Heart right ventricle (tissue), 16 donors: Measurements from ENCODE around the gene POLK. TPM values are rescaled to one million over a fixed set of nuclear protein-coding genes. Genes with fewer than 3 reads are reported as not detected.
"Not testable (repeated sequence)": the region's sequence is repeated elsewhere in the genome, so short reads cannot be mapped to it uniquely, and the experiment has no call there.

Experiments used
- ATAC-seq, 8 donors: fragments of 200-7000 bp; cut with Tn5 transposase; one replicate each; pipeline ENCODE4 v1.9.1; 2020; ENCODE audit warnings: mild to moderate bottlenecking in 8 of 8, moderate library complexity in 8 of 8, moderate number of reproducible peaks in 1 of 8
- DNase-seq, 2 donors: peaks; one replicate each; pipeline ENCODE4 v3.0.0-alpha.2; 2020
- H3K27ac ChIP-seq, 10 donors: fragments of 200-600 bp; sonication (generic) in 2 of 10; one replicate each; pipeline versions ENCODE4 v1.5.0 to v1.8.0; 2020 to 2022; ENCODE audit warnings: mild to moderate bottlenecking in 3 of 10
- H3K27me3 ChIP-seq, 7 donors: fragments of 200-600 bp; one replicate each; pipeline ENCODE4 v1.8.0; 2021 to 2022; ENCODE audit warnings: mild to moderate bottlenecking in 2 of 7
- H3K36me3 ChIP-seq, 9 donors: fragments of 200-600 bp; sonication (generic) in 1 of 9; one replicate each; pipeline versions ENCODE4 v1.5.0 to v1.8.0; 2020 to 2022; ENCODE audit warnings: mild to moderate bottlenecking in 2 of 9
- H3K4me1 ChIP-seq, 9 donors: fragments of 200-600 bp; sonication (generic) in 1 of 9; one replicate each; pipeline versions ENCODE4 v1.5.0 to v1.8.0; 2020 to 2022; ENCODE audit warnings: mild to moderate bottlenecking in 4 of 9
- H3K4me3 ChIP-seq, 10 donors: fragments of 200-600 bp; sonication (generic) in 2 of 10; one replicate each; pipeline versions ENCODE4 v1.5.0 to v1.8.0; 2020 to 2022; ENCODE audit warnings: mild to moderate bottlenecking in 7 of 10, moderate library complexity in 2 of 10
- H3K9me3 ChIP-seq, 11 donors: fragments of 200-600 bp in 10 of 11; sonication (generic) in 2 of 11; one replicate each; pipeline versions ENCODE4 v1.5.0 to v1.8.0; 2013 to 2022; ENCODE audit warnings: mild to moderate bottlenecking in 2 of 11, control low read depth in 1 of 11, moderate library complexity in 1 of 11
- CTCF ChIP-seq, 9 donors: fragments of 200-600 bp; sonication (generic) in 2 of 9; IDR thresholded peaks; one replicate each; pipeline versions ENCODE4 v1.5.0 to v1.8.0; 2021 to 2022; ENCODE audit warnings: antibody characterized with exemption in 9 of 9, mild to moderate bottlenecking in 5 of 9, moderate library complexity in 1 of 9
- WGBS, 2 donors: extraction: QIAGEN DNeasy Blood & Tissue Kit; methylation state at CpG; one replicate each; pipeline ENCODE4 v1.1.7; 2013; ENCODE audit warnings: inconsistent platforms in 1 of 2; 5-methylcytosine and 5-hydroxymethylcytosine counted together
- intact Hi-C, 10 donors: fragments of 100-400 bp; cut with DNase I; formaldehyde crosslinking; loops; one replicate each; pipeline versions ENCODE4 v1.11.1 to v1.14.2; 2022
- polyA plus RNA-seq, 2 donors: library from polyadenylated mRNA; stranded (reverse); fragments of 200-250 nt; gene quantifications; one replicate each; pipeline ENCODE4 v1.2.3, GENCODE V29; 2013
- total RNA-seq, 10 donors: library from RNA; stranded (reverse); fragmentation: NEBNext Ultra II Directional in 3 of 10; extraction: Animal tissue kit (Norgen Biotek cat#: 25700) in 3 of 10; gene quantifications; one replicate each; pipeline versions ENCODE4 v1.2.1 to v1.2.4, GENCODE V29; 2021 to 2023
- donor health status: Arrhythmogenic right ventricular cardiomyopathy.
- donor health status: ischemic (EF 13 %, LVEDD 7.1; RV severe dilation, severe dysfunction).
- donor health status: healthy with polysubstance abuse.
- donor health status: DM: no; HTN: yes; CAD: no.
- donor health status: DM: no; HTN: no; CAD: no.
- donor health status: ischemic (EF 25% LVEDD 6.9; RV normal size, moderate dysfunction).
- donor health status: ischemic (EF 25% LVEDD 5.7; RV mildly dilated, moderate dysfunction).
- donor health status: healthy.
- donor health status: DM: yes; HTN: yes; CAD: no.
- donor health status: Ischemic cardiomyopathy.
- donor health status: ischemic (EF 35%, LVEDD 5.7; RV mildly dilated, moderate dysfunction).
- donor health status: nonischemic (EF 11% LVEDD 7.7; RV severe dilation, severe dysfunction).
- donor health status: DM: yes; HTN: yes; CAD: no.
- donor health status: PGD.
- donor health status: ischemic (EF 29% LVEDD 5.4; RV normal size, mild dysfunction).
- donor health status: nonischemic (EF 23%, LVEDD 6.1; RV moderate dilation, normal function).

Gene POLK
- total and polyA plus RNA-seq, 12 donors = 4.0 to 27.2 (median 22.6) TPM

DNA sequence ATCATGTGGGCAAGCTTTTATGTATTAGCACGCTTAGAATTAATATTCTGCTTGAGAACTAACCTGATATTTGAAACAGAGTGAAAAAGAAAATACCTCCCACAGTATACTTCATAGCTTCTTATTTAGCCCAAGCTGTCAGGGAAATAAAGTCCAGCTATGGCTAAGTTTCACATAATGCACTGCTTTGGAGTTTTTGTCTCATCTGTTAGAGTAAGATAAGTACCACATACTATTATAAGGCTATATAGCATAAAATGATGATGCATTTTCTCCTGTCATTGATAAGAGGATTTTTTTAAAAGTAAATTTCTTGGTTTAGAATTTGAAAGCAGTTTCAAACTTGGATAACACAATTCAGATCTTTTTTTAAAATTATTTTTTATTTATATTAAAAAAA, 97.2 kb downstream of the POLK start:
- no peak for TF ChIP-seq CTCF (IDR thresholded peaks at IDR 0.05)
- Histone ChIP-seq H3K4me1 (peaks cover 0 to 18% (median 11%) of the 10 kb centered on the region in 9 donors), H3K27ac (no peak overlapping the region), H3K27me3 (peaks cover 0 to 9% (median 0%) of the 10 kb centered on the region in 7 donors), H3K4me3 (no peak overlapping the region), H3K9me3 (no peaks in the 10 kb centered on the region), H3K36me3 (peaks cover 0 to 9% (median 0%) of the 10 kb centered on the region in 9 donors)
- WGBS, 2 donors = 97 to 98% methylated on average over 1 of the region's 1 CpG
- DNase-seq (no peak), ATAC-seq (no peak)
- intact Hi-C loops = no loop called here

DNA sequence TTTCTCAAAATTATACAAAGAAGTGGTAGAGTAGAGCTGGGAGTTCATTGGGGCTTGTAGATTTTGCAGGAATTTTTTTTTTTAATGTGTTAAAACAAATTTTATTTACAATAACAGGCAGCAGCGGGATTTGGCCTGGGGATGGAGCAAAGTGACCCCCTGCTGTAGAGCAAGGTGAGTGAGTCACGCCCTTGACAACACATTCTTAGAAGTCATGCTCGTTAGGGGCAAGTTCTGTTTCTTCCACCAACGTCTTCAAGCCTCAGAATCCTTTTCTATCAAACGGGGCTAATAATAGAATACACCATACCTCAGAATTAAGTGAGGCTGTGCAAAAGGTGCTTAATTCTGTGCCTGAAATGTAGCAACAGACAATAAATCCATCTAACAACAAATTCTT, 98.5 kb downstream of the POLK start:
- no peak overlapping the region for H3K4me3 ChIP-seq
- H3K9me3 ChIP-seq = no peaks in the 10 kb centered on the region
- H3K4me1 ChIP-seq = peaks cover 0 to 17% (median 11%) of the 10 kb centered on the region in 9 donors
- 86 to 87% methylated on average over 5 of the region's 5 CpGs for WGBS, 2 donors
- TF ChIP-seq CTCF (IDR thresholded peaks at IDR 0.05) = no peak
- H3K36me3 ChIP-seq = no peaks in the 10 kb centered on the region
- ATAC-seq (no peak), DNase-seq (no peak)
- H3K27ac ChIP-seq = no peak overlapping the region
- peaks cover 0 to 9% (median 0%) of the 10 kb centered on the region in 7 donors for H3K27me3 ChIP-seq
- intact Hi-C loops = no loop called here

GRCh38 chr5:75610859-75611310, 99.2 kb downstream of the POLK start:
- ATAC-seq = peak in 1 of 8 donors; percentile 35
- H3K36me3 ChIP-seq, intact Hi-C loops, DNase-seq, H3K27me3 ChIP-seq, H3K9me3 ChIP-seq, H3K27ac ChIP-seq: not testable (repeated sequence)
- Histone ChIP-seq H3K4me1 (peaks cover 0 to 17% (median 11%) of the 10 kb centered on the region in 9 donors), H3K4me3 (peak overlapping the region; percentile 33 to 69 (median 55))
- WGBS, 2 donors = 11 to 28% methylated on average over 11 of the region's 11 CpGs

DNA sequence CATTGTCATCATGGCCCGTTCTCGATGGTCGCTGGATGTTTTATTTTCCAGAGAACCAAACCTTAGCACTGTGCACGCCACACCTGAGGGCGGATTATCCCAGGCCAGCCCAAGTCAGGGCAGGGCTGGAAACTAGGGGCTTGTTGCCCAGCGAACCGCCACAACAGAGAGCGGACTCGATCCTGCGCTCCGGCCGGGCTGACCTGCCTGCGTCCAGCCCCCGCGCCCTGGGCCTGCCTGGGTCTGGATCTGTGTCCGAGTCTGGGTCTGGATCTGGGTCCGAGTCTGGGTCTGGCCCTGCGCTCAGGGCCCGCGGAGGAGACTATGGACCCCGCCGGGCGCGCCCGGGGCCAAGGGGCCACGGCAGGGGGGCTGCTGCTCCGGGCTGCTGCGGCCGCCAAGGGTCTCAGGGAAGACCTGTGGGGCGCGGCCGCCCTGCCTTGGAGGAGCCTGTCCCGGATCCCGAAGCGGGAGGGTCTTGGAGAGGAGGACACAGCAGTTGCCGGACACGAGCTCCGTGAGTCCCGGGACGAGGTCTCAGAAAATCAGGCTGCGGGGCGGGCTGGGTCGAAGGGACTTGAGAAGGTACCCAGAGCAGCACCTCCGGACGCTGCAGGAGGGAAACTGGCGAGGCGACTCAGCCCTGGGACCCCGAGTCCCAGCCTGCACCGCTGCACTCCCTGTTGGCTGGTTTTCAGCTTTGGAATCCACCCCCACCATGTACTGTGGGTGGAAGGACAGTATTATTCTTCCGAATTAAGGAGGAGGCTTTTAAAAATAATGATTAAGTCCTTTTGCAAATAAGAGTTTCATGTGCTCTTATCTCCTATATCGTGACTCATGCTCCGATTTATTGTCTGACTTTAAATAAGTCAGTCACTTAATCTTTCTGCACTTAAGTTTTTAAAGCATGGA, 99.9 kb downstream of the POLK start, which contains the start of gene ANKDD1B:
Gene ANKDD1B (plus strand): TSS at position 143 of the 915 bp plus-strand sequence. CDS start 182 bp downstream, at position 325.
- peaks cover 0 to 9% (median 0%) of the 10 kb centered on the region in 7 donors for H3K27me3 ChIP-seq
- H3K4me3 ChIP-seq = peak within 1 kb of the TSS; percentile 33 to 69 (median 55)
- peak; percentile 14 to 20 for DNase-seq
- intact Hi-C loops = no loop called here
- no peak for TF ChIP-seq CTCF (IDR thresholded peaks at IDR 0.05)
- peak; percentile 43 to 77 (median 62) for ATAC-seq
- no peaks in the 10 kb centered on the region for H3K36me3 ChIP-seq
- H3K4me1 ChIP-seq = peaks cover 0 to 17% (median 11%) of the 10 kb centered on the region in 9 donors
- no peaks in the 10 kb centered on the region for H3K9me3 ChIP-seq
- 2% methylated on average over 52 of the region's 52 CpGs for WGBS, 2 donors
- H3K27ac ChIP-seq = peak within 1 kb of the TSS in 3 of 10 donors; percentile 29 to 56 (median 52)
